H1 (cell line): ENCODE measurements around the gene MYO5A. TPM values are rescaled to one million over a fixed set of nuclear protein-coding genes. Genes with fewer than 3 reads are reported as not detected.

ENCODE experiments used
- KDM1A ChIP-seq: fragments of 200-600, 300-600 bp; sonication (generic); IDR thresholded peaks from 2 replicates; pipeline ENCODE4 v1.7.1; 2016; ENCODE audit warnings: mild to moderate bottlenecking, low read length, borderline replicate concordance
- POLR2AphosphoS5 ChIP-seq: IDR thresholded peaks from 2 replicates; pipeline ENCODE4 v1.6.1; 2011; ENCODE audit warnings: low read depth, low read length
- polyA plus RNA-seq, 7 experiments: library from polyadenylated mRNA; depleted of rRNA in 3 of 7; stranded (reverse) in 5 of 7; unstranded in 2 of 7; fragments of >200 nt in 5 of 7; fragments of 200-250 nt in 2 of 7; gene quantifications; 1 replicate in 5 of 7; 2 replicates in 1 of 7; 4 replicates in 1 of 7; pipeline versions ENCODE4 v1.2.1 to v1.2.3, GENCODE V29; 2011 to 2013; ENCODE audit warnings: missing spikeins in 2 of 7, mixed read lengths in 2 of 7
- total RNA-seq: library from RNA; stranded (reverse); fragmentation: NEBNext Ultra II Directional; extraction: Animal tissue kit (Norgen Biotek cat#: 25700); gene quantifications from 2 replicates; pipeline ENCODE4 v1.2.1, GENCODE V29; 2021
- TF ChIP-seq, protein P1 (sequence below): fragments of 300-600 bp; sonication (generic); IDR thresholded peaks from 2 replicates; pipeline ENCODE4 v1.7.1; 2012; ENCODE audit warnings: low read length, moderate library complexity, mild to moderate bottlenecking, inconsistent platforms; ENCODE audit not compliant: insufficient replicate concordance
- TF ChIP-seq, protein P2 (sequence below): IDR thresholded peaks from 2 replicates; pipeline ENCODE4 v1.6.1; 2012; ENCODE audit warnings: inconsistent platforms

The MYO5A gene
- total and polyA plus RNA-seq, 2 of the 8 experiments (the other 6 are each of a cell fraction or from before 2014, with no cell fraction given): 11.4 to 24.7 TPM

DNA sequence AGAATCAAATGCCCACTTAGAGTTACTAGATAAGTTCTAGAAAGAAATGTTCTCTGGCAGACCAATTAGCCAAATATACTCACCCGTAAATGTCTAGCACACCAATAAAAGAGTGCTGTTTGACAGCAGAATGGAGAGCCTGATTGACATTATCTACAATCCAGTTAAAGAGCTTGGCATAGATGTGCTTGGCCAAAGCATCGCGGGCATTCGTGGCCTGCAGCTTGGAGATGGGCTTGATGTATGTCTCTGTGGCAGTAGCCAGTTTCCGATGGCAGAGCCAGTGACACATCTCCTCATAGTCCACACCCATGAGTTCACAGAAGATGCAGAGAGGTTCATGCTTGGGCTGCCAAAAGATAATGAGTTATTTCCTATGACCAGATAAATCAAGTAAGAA is 131.6 kb downstream of the MYO5A start (continued):
- TF ChIP-seq, protein P1, sequence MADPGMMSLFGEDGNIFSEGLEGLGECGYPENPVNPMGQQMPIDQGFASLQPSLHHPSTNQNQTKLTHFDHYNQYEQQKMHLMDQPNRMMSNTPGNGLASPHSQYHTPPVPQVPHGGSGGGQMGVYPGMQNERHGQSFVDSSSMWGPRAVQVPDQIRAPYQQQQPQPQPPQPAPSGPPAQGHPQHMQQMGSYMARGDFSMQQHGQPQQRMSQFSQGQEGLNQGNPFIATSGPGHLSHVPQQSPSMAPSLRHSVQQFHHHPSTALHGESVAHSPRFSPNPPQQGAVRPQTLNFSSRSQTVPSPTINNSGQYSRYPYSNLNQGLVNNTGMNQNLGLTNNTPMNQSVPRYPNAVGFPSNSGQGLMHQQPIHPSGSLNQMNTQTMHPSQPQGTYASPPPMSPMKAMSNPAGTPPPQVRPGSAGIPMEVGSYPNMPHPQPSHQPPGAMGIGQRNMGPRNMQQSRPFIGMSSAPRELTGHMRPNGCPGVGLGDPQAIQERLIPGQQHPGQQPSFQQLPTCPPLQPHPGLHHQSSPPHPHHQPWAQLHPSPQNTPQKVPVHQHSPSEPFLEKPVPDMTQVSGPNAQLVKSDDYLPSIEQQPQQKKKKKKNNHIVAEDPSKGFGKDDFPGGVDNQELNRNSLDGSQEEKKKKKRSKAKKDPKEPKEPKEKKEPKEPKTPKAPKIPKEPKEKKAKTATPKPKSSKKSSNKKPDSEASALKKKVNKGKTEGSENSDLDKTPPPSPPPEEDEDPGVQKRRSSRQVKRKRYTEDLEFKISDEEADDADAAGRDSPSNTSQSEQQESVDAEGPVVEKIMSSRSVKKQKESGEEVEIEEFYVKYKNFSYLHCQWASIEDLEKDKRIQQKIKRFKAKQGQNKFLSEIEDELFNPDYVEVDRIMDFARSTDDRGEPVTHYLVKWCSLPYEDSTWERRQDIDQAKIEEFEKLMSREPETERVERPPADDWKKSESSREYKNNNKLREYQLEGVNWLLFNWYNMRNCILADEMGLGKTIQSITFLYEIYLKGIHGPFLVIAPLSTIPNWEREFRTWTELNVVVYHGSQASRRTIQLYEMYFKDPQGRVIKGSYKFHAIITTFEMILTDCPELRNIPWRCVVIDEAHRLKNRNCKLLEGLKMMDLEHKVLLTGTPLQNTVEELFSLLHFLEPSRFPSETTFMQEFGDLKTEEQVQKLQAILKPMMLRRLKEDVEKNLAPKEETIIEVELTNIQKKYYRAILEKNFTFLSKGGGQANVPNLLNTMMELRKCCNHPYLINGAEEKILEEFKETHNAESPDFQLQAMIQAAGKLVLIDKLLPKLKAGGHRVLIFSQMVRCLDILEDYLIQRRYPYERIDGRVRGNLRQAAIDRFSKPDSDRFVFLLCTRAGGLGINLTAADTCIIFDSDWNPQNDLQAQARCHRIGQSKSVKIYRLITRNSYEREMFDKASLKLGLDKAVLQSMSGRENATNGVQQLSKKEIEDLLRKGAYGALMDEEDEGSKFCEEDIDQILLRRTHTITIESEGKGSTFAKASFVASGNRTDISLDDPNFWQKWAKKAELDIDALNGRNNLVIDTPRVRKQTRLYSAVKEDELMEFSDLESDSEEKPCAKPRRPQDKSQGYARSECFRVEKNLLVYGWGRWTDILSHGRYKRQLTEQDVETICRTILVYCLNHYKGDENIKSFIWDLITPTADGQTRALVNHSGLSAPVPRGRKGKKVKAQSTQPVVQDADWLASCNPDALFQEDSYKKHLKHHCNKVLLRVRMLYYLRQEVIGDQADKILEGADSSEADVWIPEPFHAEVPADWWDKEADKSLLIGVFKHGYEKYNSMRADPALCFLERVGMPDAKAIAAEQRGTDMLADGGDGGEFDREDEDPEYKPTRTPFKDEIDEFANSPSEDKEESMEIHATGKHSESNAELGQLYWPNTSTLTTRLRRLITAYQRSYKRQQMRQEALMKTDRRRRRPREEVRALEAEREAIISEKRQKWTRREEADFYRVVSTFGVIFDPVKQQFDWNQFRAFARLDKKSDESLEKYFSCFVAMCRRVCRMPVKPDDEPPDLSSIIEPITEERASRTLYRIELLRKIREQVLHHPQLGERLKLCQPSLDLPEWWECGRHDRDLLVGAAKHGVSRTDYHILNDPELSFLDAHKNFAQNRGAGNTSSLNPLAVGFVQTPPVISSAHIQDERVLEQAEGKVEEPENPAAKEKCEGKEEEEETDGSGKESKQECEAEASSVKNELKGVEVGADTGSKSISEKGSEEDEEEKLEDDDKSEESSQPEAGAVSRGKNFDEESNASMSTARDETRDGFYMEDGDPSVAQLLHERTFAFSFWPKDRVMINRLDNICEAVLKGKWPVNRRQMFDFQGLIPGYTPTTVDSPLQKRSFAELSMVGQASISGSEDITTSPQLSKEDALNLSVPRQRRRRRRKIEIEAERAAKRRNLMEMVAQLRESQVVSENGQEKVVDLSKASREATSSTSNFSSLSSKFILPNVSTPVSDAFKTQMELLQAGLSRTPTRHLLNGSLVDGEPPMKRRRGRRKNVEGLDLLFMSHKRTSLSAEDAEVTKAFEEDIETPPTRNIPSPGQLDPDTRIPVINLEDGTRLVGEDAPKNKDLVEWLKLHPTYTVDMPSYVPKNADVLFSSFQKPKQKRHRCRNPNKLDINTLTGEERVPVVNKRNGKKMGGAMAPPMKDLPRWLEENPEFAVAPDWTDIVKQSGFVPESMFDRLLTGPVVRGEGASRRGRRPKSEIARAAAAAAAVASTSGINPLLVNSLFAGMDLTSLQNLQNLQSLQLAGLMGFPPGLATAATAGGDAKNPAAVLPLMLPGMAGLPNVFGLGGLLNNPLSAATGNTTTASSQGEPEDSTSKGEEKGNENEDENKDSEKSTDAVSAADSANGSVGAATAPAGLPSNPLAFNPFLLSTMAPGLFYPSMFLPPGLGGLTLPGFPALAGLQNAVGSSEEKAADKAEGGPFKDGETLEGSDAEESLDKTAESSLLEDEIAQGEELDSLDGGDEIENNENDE: no peak
- no peak for TF ChIP-seq POLR2AphosphoS5
- TF ChIP-seq, protein P2, sequence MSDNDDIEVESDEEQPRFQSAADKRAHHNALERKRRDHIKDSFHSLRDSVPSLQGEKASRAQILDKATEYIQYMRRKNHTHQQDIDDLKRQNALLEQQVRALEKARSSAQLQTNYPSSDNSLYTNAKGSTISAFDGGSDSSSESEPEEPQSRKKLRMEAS: no peak
- TF ChIP-seq KDM1A: no peak
